ENCODE data around the gene CYP2A13. TPM values are rescaled to one million over a fixed set of nuclear protein-coding genes. Genes with fewer than 3 reads are reported as not detected.
"Not testable (repeated sequence)": the region's sequence is repeated elsewhere in the genome, so short reads cannot be mapped to it uniquely, and the experiment has no call there.

The CYP2A13 gene
- polyA plus RNA-seq, 4 donors: not detected

DNA sequence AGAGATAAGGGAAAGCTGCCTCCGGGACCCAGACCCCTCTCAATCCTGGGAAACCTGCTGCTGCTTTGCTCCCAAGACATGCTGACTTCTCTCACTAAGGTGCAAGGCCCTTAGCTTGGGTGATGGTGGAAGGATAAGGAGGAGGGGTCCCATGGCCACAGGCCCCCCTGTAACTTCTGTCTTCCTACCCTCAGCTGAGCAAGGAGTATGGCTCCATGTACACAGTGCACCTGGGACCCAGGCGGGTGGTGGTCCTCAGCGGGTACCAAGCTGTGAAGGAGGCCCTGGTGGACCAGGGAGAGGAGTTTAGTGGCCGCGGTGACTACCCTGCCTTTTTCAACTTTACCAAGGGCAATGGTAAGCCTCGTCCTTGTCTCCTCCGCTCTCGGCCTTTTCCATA lies 28.0 kb downstream of the CYP2A13 start:
- no peak for DNase-seq (ENCODE audit: low read depth in 4 of 4, low spot score in 2 of 4)

DNA sequence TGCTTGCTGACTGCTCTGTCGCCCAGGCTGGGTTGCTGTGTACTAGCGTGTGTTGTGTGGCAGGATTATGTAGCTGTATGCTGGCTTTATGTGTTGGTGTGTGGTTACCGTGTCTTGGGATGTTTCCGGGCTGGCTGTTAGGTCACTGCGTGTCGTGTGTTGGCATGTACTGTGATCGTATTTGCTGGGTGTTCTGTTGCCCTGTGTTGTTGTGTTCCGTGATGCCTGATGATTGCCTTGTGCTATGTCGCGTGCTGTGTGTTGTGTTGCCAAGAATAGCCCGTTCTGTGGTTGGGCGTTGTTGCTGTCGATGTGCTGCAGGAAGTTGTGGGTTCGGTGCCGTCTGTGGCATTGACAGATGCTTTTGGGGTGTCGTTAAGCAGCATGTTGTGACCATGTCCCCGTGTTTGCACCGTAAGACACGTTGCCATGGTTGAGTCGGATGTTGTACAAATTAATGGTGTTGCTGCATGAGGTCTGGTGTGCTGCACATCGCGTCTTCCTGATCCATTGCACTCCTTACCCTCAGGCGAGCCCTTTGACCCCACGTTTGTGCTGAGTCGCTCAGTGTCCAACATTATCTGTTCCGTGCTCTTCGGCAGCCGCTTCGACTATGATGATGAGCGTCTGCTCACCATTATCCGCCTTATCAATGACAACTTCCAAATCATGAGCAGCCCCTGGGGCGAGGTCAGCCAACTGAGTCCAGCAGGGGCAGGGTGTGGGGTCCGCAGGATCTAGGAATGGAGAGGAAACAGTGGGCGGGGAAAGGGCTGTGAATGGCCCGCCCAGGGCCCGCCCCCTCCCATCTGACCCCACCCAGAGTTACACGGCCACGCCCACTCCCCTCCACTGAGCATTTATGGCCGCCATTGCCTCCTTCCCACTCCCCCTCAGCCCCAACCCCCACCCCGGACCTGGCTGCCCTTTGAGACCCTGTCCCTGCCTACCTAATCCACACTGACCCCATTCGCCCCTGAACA lies 33.0 kb downstream of the CYP2A13 start:
- DNase-seq (ENCODE audit: low read depth in 4 of 4, low spot score in 2 of 4): not testable (repeated sequence)

DNA sequence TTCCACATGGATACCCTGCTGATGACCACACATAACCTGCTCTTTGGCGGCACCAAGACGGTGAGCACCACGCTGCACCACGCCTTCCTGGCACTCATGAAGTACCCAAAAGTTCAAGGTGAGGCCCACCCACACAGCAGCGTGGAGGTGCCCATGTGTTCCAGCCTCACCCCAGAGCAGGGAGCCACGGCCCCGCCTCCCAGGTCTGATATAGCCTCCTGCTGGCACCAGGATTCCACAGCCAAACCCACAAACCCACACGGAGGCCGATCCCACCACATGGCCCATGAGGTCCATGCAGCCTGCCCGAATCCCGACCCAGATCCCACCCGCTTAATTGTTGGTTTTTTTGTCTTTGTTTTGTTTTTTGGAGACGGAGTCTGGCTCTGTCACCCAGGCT lies 34.6 kb downstream of the CYP2A13 start:
- not testable (repeated sequence) for DNase-seq (ENCODE audit: low read depth in 4 of 4, low spot score in 2 of 4)

DNA sequence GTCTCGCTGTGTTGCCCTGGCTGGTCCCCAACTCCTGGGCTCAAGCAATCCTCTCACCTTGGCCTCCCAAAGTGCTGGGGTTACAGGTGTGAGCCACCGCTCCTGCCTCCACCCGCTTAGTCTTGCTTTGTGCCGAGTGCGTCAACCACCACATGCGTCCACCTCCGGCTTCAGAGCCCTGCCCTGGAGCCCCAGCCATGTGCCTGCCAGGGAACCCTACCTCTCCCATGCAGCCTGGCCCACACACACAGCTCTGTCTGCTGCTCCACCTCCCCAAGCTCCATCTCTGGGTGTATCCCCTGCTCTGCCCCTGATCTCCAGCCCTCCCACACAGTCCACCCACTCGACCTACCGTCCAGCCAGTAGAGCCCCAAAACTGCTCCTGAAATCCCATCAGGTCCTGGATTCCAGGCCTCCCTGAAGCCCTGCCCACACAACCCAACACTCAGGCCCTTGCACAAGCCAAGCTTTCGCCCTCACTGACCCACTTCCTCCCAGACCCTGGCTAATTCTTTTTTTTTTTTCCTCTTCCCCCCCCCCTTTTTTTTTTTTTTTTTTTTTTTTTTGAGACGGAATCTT lies 35.6 kb downstream of the CYP2A13 start:
- no peak for DNase-seq (ENCODE audit: low read depth in 4 of 4, low spot score in 2 of 4)

DNA sequence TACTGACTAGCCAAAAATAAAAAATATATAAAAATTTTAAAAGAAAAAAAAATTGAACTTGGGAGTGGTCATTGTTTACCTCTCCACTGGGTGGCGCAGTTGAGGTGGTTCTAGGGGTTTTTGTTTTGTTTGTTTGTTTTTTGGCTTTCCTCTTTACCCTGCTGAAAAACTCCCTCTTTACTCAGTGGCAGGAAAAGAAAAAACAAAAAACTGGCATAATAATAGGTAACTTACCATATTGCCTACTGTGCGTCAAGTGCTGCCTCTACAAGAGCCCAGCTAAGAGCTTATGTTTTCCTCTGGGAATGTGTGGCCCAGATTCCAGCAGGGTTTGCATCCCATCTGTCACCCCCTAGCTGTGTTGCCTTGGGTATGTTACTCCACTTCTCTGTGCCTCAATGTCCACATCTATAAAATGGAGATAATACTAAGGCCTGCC lies 38.5 kb downstream of the CYP2A13 start:
- DNase-seq (ENCODE audit: low read depth in 4 of 4, low spot score in 2 of 4): not testable (repeated sequence)

DNA sequence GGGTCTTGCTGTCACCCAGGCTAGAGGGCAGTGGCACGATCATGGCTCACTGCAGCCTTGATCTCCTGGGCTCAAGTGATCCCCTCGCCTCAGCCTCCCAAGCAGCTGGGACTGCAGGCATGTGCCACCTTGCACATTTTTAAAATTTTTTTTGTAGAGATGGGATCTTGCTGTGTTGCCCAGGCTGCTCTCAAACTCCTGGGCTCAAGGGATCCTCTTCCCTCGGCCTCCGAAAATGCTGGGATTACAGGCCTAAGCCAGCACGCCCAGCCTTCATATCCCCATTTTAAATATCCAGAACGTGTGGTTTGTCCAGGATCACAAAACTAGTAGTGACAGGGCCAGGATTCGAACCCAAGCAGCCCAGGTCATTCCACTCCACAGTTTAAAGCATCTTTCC lies 39.1 kb downstream of the CYP2A13 start:
- DNase-seq (ENCODE audit: low read depth in 4 of 4, low spot score in 2 of 4): not testable (repeated sequence)

DNA sequence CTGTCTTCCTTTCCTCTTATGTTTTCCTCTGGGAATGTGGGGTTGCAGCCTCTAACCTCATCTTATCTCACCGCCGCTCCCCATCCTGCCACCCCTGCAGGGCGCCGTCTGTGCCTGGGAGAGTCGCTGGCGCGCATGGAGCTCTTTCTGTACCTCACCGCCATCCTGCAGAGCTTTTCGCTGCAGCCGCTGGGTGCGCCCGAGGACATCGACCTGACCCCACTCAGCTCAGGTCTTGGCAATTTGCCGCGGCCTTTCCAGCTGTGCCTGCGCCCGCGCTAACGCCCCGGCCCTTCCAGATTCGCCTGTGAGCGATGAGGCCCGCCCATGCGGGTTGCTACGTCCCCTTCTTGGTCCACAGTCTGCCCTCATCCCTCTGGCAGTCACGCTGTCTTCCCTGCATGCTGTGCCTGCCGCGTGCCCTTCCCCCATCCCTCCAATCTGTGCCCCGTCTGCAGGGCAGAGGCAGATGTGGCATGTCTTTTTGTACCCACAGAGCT lies 39.6 kb downstream of the CYP2A13 start:
- peak in 3 of 4 donors; percentile 16 to 46 (median 19) for DNase-seq (ENCODE audit: low read depth in 4 of 4, low spot score in 2 of 4)

DNA sequence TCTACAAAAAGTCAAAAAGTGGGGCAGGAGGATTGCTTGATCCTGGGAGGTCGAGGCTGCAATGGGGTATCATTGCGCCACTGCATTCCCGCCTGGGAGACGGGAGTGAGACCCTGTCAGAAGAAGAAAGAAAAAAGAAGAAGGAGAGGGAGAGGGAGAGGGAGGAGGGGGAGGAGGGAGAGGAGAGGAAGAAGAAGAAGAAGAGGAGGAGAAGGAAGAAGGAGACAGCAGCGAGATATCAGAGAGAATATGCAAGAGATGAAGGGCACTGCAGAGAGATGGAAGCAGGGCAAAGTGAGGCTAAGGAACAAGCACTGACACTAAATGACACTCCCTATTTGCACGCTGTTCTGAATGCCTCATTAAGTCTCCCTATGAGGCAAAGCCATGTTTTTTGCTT lies 40.4 kb downstream of the CYP2A13 start:
- no peak for DNase-seq (ENCODE audit: low read depth in 4 of 4, low spot score in 2 of 4)

DNA sequence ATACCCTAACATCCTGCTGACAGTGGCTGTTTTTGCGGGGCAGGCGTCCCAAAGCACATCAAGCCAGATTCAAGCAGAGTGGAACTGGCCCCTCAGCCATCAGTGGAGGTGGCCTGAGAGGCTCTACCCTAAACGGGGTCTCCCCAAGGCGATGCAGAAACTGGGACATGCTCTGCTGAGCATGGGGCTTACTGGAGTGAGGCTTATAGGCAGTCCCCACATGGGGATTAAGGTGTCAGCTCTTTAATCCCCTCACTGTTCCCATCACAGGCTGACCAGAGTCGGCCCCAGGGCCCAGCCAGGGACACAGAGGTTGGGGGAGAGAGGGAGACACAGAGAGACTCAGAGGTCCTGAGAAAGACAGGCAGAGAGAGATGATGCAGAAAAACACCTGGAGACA lies 42.9 kb downstream of the CYP2A13 start:
- no peak for DNase-seq (ENCODE audit: low read depth in 4 of 4, low spot score in 2 of 4)

DNA sequence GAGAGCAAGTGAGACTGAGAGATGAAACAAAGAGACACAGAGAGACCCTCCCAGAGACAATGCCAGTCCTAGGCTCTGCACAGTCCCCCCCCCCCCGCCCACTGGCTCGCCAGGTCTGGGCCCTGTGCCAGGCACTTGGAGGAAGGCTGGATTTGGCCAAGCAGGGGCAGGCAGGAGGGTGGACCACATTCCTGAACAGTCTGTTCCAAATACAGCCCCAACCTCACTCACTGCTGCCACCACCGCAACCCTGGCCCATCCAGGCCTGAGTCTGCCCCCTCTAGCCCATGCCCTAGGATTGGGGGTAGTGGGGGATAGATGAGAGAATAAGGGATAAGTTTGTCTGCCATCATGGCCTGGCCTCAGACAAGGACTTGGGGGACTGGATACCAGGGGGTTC lies 45.0 kb downstream of the CYP2A13 start:
- no peak for DNase-seq (ENCODE audit: low read depth in 4 of 4, low spot score in 2 of 4)

DNA sequence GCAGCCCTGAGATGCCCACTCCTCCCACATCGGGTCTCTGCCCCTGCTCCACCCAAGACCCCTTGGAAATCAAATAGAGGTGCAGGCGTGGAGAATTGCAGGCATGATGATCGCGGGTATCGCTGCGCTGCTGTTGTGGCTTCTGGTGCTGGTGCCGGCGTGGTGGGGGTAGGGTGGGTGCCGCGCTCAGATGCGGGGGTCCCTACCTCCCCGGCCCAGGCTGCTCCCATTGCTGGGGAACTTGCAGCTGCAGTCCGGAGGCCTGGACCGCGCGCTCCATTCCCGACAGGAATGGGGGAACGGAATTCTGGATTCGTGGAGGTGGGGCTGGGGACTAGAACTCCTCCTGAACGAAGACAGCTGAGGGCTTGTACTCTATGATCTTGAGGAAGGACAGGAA lies 46.4 kb downstream of the CYP2A13 start:
- DNase-seq (ENCODE audit: low read depth in 4 of 4, low spot score in 2 of 4): no peak

DNA sequence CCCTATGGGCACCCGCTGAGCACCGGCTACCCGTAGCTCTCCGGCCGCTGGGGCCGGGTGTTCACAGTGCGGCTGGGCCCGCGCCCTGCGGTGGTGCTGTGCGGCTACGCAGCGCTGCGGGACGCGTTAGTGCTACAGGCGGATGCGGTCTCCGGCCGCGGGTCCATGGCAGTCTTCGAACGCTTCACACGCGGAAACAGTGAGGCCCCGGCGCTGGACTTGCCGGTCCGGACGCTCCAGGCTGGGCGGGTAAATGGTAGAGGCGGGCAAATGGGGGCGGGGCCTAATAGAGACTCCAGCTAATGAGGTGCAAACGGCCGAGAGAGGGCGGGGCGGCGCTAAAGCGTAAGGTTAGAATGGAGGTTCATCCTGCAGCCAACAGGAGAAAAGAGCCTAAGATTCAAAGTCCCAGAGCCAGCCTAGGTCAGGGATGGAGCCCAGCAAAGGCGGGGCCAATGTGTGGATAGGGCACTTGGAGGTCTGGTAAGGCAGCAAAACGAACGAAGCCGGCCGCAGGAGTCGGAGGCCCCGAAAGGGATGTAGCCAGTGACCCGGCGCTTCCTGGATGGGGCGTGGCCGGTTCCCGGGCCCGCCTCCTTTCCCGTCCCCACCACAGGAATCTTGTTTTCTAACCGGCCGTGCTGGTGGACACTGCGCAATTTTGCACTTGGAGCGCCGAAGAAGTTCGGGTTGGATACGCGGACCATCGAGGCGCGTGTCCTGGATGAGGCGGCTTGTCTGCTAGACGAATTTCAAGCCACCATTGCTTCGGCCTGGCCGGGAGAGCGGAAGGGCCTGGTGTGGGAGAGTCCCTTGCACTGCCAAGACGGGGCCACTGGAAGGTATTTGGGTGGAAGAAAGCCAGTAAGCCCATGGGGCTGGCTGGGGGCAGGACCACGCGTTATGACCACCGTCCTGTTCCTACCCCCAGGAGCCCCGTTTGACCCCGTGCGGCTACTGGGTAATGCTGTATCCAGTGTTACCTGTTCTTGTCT lies 47.4 kb downstream of the CYP2A13 start:
- peak; percentile 37 to 49 (median 44) for DNase-seq (ENCODE audit: low read depth in 4 of 4, low spot score in 2 of 4)

DNA sequence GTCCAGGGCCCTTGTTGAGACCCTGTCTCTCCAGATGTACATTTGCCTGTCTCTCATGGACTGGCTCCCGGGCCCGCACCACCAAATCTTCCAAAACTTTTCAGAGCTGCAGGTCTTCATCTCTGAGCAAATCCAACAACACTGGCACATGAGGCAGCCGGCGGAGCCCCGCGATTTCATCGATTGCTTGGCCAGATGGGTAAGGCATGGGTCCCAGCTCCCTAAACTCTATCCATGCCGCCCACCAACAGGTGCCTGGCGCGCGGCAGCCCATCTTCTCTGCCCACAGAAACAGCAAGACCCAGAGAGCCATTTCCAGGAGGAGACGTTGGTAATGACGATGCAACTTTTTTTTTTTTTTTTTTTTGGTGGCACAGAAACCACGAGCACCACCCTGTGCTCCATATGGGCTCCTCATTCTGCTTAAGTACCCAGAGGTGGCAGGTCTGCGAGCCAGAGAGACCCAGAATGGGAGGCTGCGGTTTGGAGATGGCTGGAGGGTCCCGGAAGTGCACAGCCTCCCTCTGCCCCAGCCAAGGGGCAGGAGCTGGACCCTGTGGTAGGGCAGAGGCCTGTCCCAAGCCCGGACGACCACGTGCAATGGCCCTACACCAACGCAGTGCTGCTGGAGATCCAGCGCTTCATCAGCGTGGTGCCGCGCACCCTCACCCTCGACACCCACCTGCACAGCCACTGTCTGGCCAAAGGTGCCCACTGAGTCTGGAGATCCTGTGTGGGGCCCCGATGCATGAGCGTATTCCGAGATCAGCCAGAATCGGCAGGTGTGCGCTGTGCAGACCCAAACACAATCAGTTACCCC lies 48.6 kb downstream of the CYP2A13 start:
- no peak for DNase-seq (ENCODE audit: low read depth in 4 of 4, low spot score in 2 of 4)

DNA sequence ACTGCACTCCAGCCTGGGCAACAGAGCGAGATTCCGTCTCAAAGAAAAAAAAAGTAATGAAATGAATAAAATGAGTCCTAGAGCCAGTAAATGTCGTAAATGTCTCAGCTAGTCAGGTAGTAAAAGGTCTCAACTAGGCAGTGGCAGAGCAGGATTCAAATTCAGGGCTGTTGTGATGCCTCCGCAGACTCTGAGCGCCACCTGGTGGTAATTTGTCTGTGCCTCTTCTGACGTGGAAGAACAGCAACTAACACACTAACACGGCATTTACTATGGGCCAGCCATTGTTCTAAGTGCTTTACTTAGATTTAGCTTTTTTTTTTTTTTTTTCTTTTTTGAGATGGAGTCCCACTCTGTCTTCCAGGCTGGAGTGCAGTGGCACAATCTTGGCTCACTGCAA lies 56.2 kb downstream of the CYP2A13 start:
- DNase-seq (ENCODE audit: low read depth in 4 of 4, low spot score in 2 of 4): peak in 2 of 4 donors; percentile 8 to 9

Other genes starting within 250 kb of the CYP2A13 start
- gene CYP2A6, start 238.0 kb upstream of the CYP2A13 start, polyA plus RNA-seq (ENCODE audit: insufficient read length in 4 of 4): under 1 TPM in 2 of 4 donors, not detected in 2; 0.10 to 0.35 TPM
- gene CYP2A7, start 206.2 kb upstream of the CYP2A13 start, polyA plus RNA-seq (ENCODE audit: insufficient read length in 4 of 4): under 1 TPM in 3 of 4 donors, not detected in 1; 0.16 to 0.55 (median 0.38) TPM
- 1 to 10 TPM; 1.8 to 2.9 (median 2.5) TPM for gene CYP2B6, start 97.2 kb upstream of the CYP2A13 start, polyA plus RNA-seq (ENCODE audit: insufficient read length in 4 of 4)
- under 1 TPM in 2 of 4 donors, not detected in 2; 0.21 to 0.32 TPM for gene CYP2F1, start 26.0 kb downstream of the CYP2A13 start, polyA plus RNA-seq (ENCODE audit: insufficient read length in 4 of 4)
- under 1 TPM; 0.32 to 0.52 (median 0.41) TPM for gene CYP2S1, start 104.8 kb downstream of the CYP2A13 start, polyA plus RNA-seq (ENCODE audit: insufficient read length in 4 of 4)
- 10 to 100 TPM; 31.7 to 34.1 (median 32.0) TPM for gene AXL, start 130.8 kb downstream of the CYP2A13 start, polyA plus RNA-seq (ENCODE audit: insufficient read length in 4 of 4)
- 100 to 1,000 TPM; 192 to 227 (median 205) TPM for gene HNRNPUL1, start 175.9 kb downstream of the CYP2A13 start, polyA plus RNA-seq (ENCODE audit: insufficient read length in 4 of 4)
- 10 to 100 TPM; 30.8 to 40.1 (median 34.1) TPM for gene CCDC97, start 221.7 kb downstream of the CYP2A13 start, polyA plus RNA-seq (ENCODE audit: insufficient read length in 4 of 4)

Data from left renal cortex interstitium (tissue), 4 donors.